Ovary (tissue), 3 donors: ENCODE data around the gene EIF2D.
"Not testable (repeated sequence)": the region's sequence is repeated elsewhere in the genome, so short reads cannot be mapped to it uniquely, and the experiment has no call there.

Experiments
- CTCF ChIP-seq, 3 donors: fragments of 450-650 bp in 2 of 3; fragments of 200-600 bp in 1 of 3; IDR thresholded peaks; one replicate each; pipeline versions ENCODE4 v1.5.1 to v1.8.0; 2016 to 2022; ENCODE audit warnings: antibody characterized with exemption in 3 of 3, mild to moderate bottlenecking in 1 of 3
- POLR2A ChIP-seq: fragments of 450-650 bp; IDR thresholded peaks from one replicate; pipeline ENCODE4 v1.6.1; 2017; ENCODE audit warnings: antibody characterized with exemption, mild to moderate bottlenecking, moderate library complexity
- donor health status: DM: no; HTN: no; CAD: no.

GRCh38 chr1:206642074-206642473 is 29.8 kb upstream of the EIF2D start:
- not testable (repeated sequence) for TF ChIP-seq CTCF (IDR thresholded peaks at IDR 0.05); POLR2A
